ENCODE measurements around the gene HLA-DMA. TPM values are rescaled to one million over a fixed set of nuclear protein-coding genes. Genes with fewer than 3 reads are reported as not detected.
A peak's percentile ranks its signal among the peaks of the same experiment; 100 is the strongest.

HLA-DMA gene
- polyA plus RNA-seq, 1 donor: 25.4 TPM

DNA sequence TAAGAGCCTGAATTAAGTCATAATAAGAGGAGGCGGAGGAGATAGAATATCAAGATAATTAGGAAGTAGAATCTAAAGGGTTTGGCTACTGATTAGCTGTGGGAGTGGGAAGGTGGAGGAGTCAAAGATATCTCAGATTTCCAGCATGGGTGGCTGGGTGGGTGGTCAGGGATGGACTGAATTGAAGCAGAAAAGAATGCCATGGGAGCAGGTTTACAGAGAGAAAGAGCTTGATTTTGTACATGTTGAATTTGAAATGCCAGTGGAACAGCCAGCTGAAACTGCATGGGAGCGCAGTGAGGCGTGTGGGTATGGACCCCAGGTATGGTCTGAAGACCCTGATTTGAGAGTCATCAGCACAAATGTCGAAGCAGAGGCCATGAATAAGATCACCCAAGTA lies 1.4 kb upstream of the HLA-DMA start:
- 78% methylated on average over 3 of the region's 4 CpGs for WGBS (ENCODE audit: insufficient coverage, low lambda C conversion rate)
- DNase-seq: no peak
- Histone ChIP-seq H3K27ac (ENCODE audit: low read length) (no peak overlapping the region), H3K4me3 (ENCODE audit: low read length) (no peak overlapping the region), H3K27me3 (ENCODE audit: control insufficient read depth, insufficient read depth, low read length) (no peaks in the 10 kb centered on the region), H3K4me1 (ENCODE audit: control insufficient read depth, insufficient read depth, low read length) (no peaks in the 10 kb centered on the region), H3K9me3 (ENCODE audit: control insufficient read depth, low read depth, low read length) (no peaks in the 10 kb centered on the region), H3K36me3 (ENCODE audit: control insufficient read depth, insufficient read depth, low read length) (no peaks in the 10 kb centered on the region)

DNA sequence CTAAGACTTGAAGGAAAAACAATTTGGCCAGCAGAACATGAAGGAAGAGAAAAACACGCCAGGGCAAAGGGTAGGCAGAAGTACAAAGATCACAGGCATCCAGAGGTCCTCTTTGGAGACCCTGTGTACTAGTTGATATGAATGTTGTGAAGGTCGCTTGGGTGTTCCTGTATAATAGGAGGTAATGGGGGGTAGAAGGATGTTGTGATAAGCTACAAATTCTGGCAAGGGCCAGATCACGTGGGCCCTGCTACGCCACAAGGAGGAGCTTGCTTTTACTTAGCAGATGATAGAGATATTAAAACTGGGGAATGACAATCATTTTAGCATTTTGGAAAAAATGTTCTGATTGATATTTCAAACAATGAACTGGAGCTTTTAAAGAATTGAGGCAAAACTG lies 878 bp upstream of the HLA-DMA start:
- H3K9me3 ChIP-seq (ENCODE audit: control insufficient read depth, low read depth, low read length): no peaks in the 10 kb centered on the region
- 100% methylated on average over 1 of the region's 4 CpGs for WGBS (ENCODE audit: insufficient coverage, low lambda C conversion rate)
- H3K27ac ChIP-seq (ENCODE audit: low read length): no peak overlapping the region
- H3K4me1 ChIP-seq (ENCODE audit: control insufficient read depth, insufficient read depth, low read length): no peaks in the 10 kb centered on the region
- no peak overlapping the region for H3K4me3 ChIP-seq (ENCODE audit: low read length)
- H3K27me3 ChIP-seq (ENCODE audit: control insufficient read depth, insufficient read depth, low read length): no peaks in the 10 kb centered on the region
- no peak for DNase-seq
- no peaks in the 10 kb centered on the region for H3K36me3 ChIP-seq (ENCODE audit: control insufficient read depth, insufficient read depth, low read length)

- 100% methylated on average over 1 of the region's 8 CpGs for WGBS (ENCODE audit: insufficient coverage, low lambda C conversion rate)
- no peak for DNase-seq
- Histone ChIP-seq H3K27ac (ENCODE audit: low read length) (no peak overlapping the region), H3K36me3 (ENCODE audit: control insufficient read depth, insufficient read depth, low read length) (no peaks in the 10 kb centered on the region), H3K4me1 (ENCODE audit: control insufficient read depth, insufficient read depth, low read length) (no peaks in the 10 kb centered on the region), H3K27me3 (ENCODE audit: control insufficient read depth, insufficient read depth, low read length) (no peaks in the 10 kb centered on the region), H3K9me3 (ENCODE audit: control insufficient read depth, low read depth, low read length) (no peaks in the 10 kb centered on the region), H3K4me3 (ENCODE audit: low read length) (no peak overlapping the region)
These were observed 2.4 kb downstream of the HLA-DMA start for GRCh38 chr6:32950449-32950848.

DNA sequence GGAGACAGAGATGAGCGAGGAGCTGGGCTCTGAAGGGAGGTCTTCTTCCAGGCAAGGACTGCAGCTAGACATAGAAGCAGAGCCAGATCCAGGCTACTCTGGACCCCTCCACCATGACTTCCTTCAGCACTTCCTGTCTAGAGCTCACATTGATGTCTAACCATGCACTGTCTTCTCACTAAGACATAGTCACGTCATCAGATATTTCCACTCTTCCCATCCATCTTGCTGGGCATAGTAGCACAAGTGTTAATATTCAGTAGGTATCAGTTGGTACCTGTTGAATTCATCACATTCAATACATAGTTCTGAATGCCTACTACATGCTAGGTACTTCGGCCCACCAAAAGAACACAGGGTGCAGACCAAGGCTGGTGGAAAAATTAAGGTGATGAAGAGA lies 2.9 kb downstream of the HLA-DMA start:
- Histone ChIP-seq H3K4me1 (ENCODE audit: control insufficient read depth, insufficient read depth, low read length) (no peaks in the 10 kb centered on the region), H3K4me3 (ENCODE audit: low read length) (no peak overlapping the region), H3K27me3 (ENCODE audit: control insufficient read depth, insufficient read depth, low read length) (no peaks in the 10 kb centered on the region), H3K27ac (ENCODE audit: low read length) (no peak overlapping the region), H3K36me3 (ENCODE audit: control insufficient read depth, insufficient read depth, low read length) (no peaks in the 10 kb centered on the region), H3K9me3 (ENCODE audit: control insufficient read depth, low read depth, low read length) (no peaks in the 10 kb centered on the region)
- no peak for DNase-seq
- 100% methylated on average over 1 of the region's 3 CpGs for WGBS (ENCODE audit: insufficient coverage, low lambda C conversion rate)

- H3K36me3 ChIP-seq (ENCODE audit: control insufficient read depth, insufficient read depth, low read length): no peaks in the 10 kb centered on the region
- H3K4me1 ChIP-seq (ENCODE audit: control insufficient read depth, insufficient read depth, low read length): no peaks in the 10 kb centered on the region
- no peak overlapping the region for H3K4me3 ChIP-seq (ENCODE audit: low read length)
- H3K9me3 ChIP-seq (ENCODE audit: control insufficient read depth, low read depth, low read length): no peaks in the 10 kb centered on the region
- H3K27ac ChIP-seq (ENCODE audit: low read length): no peak overlapping the region
- DNase-seq: no peak
- no peaks in the 10 kb centered on the region for H3K27me3 ChIP-seq (ENCODE audit: control insufficient read depth, insufficient read depth, low read length)
- no CpG with 5 or more reads among the region's 9 CpGs for WGBS (ENCODE audit: insufficient coverage, low lambda C conversion rate)
These were observed 3.8 kb downstream of the HLA-DMA start for GRCh38 chr6:32949113-32949512.

DNA sequence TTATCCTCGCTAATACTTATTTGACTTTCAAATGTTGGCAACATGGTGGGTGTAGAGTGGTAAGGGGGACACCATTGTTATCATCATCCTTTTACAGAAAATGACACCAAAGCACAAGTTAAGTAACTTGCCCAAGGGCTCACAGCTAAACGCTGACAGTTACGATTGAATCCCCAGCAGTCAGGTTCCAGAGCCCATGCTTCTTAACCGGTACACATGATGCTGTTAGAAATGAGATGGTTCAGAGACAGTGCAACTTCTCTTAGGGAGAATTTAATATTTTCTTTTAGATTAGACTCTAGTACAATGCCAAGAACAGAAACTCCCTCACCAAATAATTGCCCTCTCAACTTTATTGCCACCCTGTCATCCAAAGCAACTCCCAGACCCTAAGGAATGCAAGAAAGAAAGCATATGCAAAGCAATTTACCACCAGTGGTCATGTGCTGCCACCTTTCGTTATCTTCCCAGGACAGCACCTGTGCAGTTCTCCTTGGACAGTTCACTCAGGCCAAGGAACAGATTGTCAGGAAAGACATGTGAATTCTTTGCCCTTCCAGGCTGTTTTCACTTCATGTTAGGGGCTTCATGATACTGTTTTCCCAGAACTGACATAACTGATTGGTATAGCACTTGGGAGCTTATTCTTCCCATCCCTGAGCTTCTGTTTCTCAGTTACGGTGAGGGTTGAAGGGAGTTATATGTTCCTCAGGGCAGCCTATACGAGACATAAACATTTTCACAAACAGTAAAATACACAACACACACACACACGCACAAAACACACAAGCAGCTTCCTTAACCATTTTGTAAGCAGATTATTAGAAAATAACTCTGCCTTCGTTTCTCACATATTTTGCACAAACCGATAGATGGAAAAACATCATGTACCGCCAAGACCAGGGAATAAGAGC lies 5.1 kb downstream of the HLA-DMA start:
- no peak overlapping the region for H3K27ac ChIP-seq (ENCODE audit: low read length)
- no peaks in the 10 kb centered on the region for H3K9me3 ChIP-seq (ENCODE audit: control insufficient read depth, low read depth, low read length)
- H3K36me3 ChIP-seq (ENCODE audit: control insufficient read depth, insufficient read depth, low read length): no peaks in the 10 kb centered on the region
- DNase-seq: peak; percentile 57 to 63
- no peaks in the 10 kb centered on the region for H3K27me3 ChIP-seq (ENCODE audit: control insufficient read depth, insufficient read depth, low read length)
- no peak overlapping the region for H3K4me3 ChIP-seq (ENCODE audit: low read length)
- 60% methylated on average over 1 of the region's 11 CpGs for WGBS (ENCODE audit: insufficient coverage, low lambda C conversion rate)
- H3K4me1 ChIP-seq (ENCODE audit: control insufficient read depth, insufficient read depth, low read length): no peaks in the 10 kb centered on the region

- Histone ChIP-seq H3K27ac (ENCODE audit: low read length) (no peak overlapping the region), H3K9me3 (ENCODE audit: control insufficient read depth, low read depth, low read length) (no peaks in the 10 kb centered on the region), H3K4me3 (ENCODE audit: low read length) (no peak overlapping the region), H3K27me3 (ENCODE audit: control insufficient read depth, insufficient read depth, low read length) (no peaks in the 10 kb centered on the region), H3K4me1 (ENCODE audit: control insufficient read depth, insufficient read depth, low read length) (no peaks in the 10 kb centered on the region), H3K36me3 (ENCODE audit: control insufficient read depth, insufficient read depth, low read length) (no peaks in the 10 kb centered on the region)
- DNase-seq: no peak
These were observed 6.0 kb downstream of the HLA-DMA start for GRCh38 chr6:32946893-32947292.

DNA sequence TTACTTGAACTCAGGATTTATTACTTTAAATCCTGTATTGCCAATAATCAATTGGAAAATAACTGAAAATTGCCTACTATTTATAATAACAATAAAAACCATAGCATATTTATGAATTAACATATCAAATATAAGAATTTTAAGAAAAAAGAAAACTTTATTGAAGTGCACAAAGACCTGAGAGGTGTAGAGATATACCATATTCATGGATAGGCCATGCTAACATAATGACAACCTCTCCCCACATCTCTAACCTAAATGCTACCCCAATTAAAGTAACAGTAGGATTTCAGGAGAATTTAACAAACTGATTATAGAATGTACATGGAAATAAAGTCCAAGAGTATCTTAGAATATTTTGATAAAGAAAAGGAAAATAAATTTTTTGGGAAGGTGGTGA lies 6.9 kb downstream of the HLA-DMA start:
- Histone ChIP-seq H3K27ac (ENCODE audit: low read length) (no peak overlapping the region), H3K4me3 (ENCODE audit: low read length) (no peak overlapping the region), H3K36me3 (ENCODE audit: control insufficient read depth, insufficient read depth, low read length) (no peaks in the 10 kb centered on the region), H3K4me1 (ENCODE audit: control insufficient read depth, insufficient read depth, low read length) (no peaks in the 10 kb centered on the region), H3K27me3 (ENCODE audit: control insufficient read depth, insufficient read depth, low read length) (no peaks in the 10 kb centered on the region), H3K9me3 (ENCODE audit: control insufficient read depth, low read depth, low read length) (no peaks in the 10 kb centered on the region)
- no peak for DNase-seq

DNA sequence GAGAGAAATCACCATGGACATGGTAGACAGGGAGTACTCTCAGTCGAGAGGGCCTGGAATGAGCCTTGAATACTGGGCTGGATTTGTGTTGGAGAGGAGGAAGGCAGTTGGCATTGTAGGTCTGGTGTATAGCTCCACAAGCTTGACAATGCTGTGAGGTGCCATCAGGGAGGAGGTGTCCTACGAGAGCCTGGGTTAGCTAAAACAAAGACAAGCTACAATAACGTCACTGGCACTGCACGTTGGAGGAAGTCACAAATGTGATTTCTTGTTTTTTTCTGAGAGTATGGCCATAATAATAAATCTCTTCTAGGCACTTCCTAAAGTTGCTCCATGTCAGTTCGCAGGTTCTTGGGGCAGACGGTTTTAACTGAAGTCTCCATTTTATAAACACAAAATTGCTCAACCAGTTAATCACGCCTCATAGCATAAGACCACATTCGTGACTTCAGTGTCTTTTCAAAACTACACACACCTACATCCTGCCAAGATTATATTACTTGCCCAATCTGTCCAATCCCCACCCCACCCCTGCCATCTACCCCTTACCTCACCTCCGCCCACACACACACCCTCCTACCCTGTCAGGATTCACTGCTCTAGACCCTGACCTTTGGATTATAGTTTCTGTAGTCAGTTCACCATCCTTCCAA lies 7.7 kb downstream of the HLA-DMA start:
- H3K4me3 ChIP-seq (ENCODE audit: low read length): no peak overlapping the region
- H3K9me3 ChIP-seq (ENCODE audit: control insufficient read depth, low read depth, low read length): no peaks in the 10 kb centered on the region
- no peak for DNase-seq
- 68% methylated on average over 4 of the region's 9 CpGs for WGBS (ENCODE audit: insufficient coverage, low lambda C conversion rate)
- no peaks in the 10 kb centered on the region for H3K4me1 ChIP-seq (ENCODE audit: control insufficient read depth, insufficient read depth, low read length)
- peak overlapping the region; percentile 21 for H3K27ac ChIP-seq (ENCODE audit: low read length)
- H3K27me3 ChIP-seq (ENCODE audit: control insufficient read depth, insufficient read depth, low read length): no peaks in the 10 kb centered on the region
- no peaks in the 10 kb centered on the region for H3K36me3 ChIP-seq (ENCODE audit: control insufficient read depth, insufficient read depth, low read length)

DNA sequence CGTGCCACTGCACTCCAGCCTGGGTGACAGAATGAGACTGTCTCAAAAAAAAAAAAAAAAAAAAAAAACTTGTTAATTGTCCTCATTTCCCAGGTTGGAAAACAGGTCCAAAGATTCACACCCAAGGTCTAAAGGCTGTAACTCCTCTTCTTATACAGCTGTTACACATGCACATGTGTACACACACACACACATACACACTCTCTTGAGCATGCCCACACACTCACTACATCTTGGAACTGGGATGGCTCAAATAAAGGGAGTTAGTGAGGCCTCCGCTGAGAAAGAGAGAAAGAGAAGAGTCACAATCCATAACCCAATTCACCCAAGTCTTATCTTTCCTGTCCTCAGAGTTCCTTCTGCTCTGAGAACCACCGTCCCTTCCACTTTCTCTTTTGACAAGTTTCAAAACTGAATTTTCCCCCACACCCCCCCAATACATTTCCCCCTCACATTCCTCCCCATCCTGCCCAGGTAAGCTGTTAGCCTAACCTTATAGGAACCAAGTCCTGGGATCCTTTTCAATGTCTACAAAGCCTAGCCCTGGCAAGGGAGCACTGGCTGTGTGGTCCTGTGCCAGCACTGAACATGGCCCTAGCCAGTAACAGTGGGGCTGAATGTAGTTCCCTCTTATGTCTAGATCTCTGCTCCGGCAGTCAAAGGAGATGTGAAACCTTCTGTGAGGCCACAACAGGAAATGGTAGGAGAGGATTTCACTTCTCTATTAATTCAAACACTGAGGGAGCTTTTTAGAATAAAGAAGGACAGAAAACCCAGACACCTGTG lies 8.8 kb downstream of the HLA-DMA start:
- H3K4me3 ChIP-seq (ENCODE audit: low read length): no peak overlapping the region
- H3K27me3 ChIP-seq (ENCODE audit: control insufficient read depth, insufficient read depth, low read length): peaks cover 1% of the 10 kb centered on the region
- no peaks in the 10 kb centered on the region for H3K9me3 ChIP-seq (ENCODE audit: control insufficient read depth, low read depth, low read length)
- no peak overlapping the region for H3K27ac ChIP-seq (ENCODE audit: low read length)
- WGBS (ENCODE audit: insufficient coverage, low lambda C conversion rate): 83% methylated on average over 1 of the region's 4 CpGs
- no peaks in the 10 kb centered on the region for H3K36me3 ChIP-seq (ENCODE audit: control insufficient read depth, insufficient read depth, low read length)
- DNase-seq: no peak
- no peaks in the 10 kb centered on the region for H3K4me1 ChIP-seq (ENCODE audit: control insufficient read depth, insufficient read depth, low read length)

All from large intestine (tissue), 3 donors.